ENCODE data around the gene CCDC148.
A peak's percentile ranks its signal among the peaks of the same experiment; 100 is the strongest.

The CCDC148 gene

DNA sequence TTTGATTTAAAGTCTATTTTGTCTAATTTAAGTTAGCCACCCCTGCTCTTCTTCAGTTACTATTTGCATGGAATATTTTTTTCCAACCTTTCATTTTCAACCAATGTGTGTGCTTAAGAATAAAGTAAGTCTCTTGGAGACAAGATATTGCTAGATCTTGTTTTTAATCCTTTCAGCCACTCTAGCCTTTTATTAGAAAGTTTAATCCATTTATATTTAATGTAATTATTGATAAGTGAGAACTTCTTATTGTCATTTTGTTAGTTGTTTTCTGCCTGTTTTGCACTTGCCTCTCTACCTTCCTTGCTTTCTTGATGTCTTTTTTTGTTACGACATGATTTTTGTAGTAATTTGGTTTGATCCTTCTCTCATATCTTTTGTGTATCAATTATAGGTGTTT is 46.4 kb downstream of the CCDC148 start:
- no peak for TF ChIP-seq EZH2phosphoT487 (IDR thresholded peaks at IDR 0.05; ENCODE audit: low read depth)
- TF ChIP-seq, protein P1, sequence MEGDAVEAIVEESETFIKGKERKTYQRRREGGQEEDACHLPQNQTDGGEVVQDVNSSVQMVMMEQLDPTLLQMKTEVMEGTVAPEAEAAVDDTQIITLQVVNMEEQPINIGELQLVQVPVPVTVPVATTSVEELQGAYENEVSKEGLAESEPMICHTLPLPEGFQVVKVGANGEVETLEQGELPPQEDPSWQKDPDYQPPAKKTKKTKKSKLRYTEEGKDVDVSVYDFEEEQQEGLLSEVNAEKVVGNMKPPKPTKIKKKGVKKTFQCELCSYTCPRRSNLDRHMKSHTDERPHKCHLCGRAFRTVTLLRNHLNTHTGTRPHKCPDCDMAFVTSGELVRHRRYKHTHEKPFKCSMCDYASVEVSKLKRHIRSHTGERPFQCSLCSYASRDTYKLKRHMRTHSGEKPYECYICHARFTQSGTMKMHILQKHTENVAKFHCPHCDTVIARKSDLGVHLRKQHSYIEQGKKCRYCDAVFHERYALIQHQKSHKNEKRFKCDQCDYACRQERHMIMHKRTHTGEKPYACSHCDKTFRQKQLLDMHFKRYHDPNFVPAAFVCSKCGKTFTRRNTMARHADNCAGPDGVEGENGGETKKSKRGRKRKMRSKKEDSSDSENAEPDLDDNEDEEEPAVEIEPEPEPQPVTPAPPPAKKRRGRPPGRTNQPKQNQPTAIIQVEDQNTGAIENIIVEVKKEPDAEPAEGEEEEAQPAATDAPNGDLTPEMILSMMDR (IDR thresholded peaks at IDR 0.05; ENCODE audit: low read depth, low read length), result no peak
- H3K9ac ChIP-seq (ENCODE audit: low read length), result no peak overlapping the region
- H2AFZ ChIP-seq (ENCODE audit: low read depth, low read length), result no peak overlapping the region
- H3K36me3 ChIP-seq (replicated peaks; ENCODE audit: low read depth, low read length), result no peaks in the 10 kb centered on the region
- no peaks in the 10 kb centered on the region for H4K20me1 ChIP-seq (ENCODE audit: insufficient read depth, low read length)
- H3K79me2 ChIP-seq (ENCODE audit: low read length), result no peaks in the 10 kb centered on the region
- H3K9me3 ChIP-seq (ENCODE audit: insufficient read depth, low read length), result peaks cover 3% of the 10 kb centered on the region; the same call in 1 of the 2 replicates
- H3K4me1 ChIP-seq (ENCODE audit: low read length), result no peaks in the 10 kb centered on the region
- H3K4me2 ChIP-seq (ENCODE audit: low read length), result no peak overlapping the region
- no peaks in the 10 kb centered on the region for H3K27me3 ChIP-seq (ENCODE audit: low read depth, low read length)
- H3K27ac ChIP-seq (ENCODE audit: low read length), result no peak overlapping the region
- no peak overlapping the region for H3K4me3 ChIP-seq (ENCODE audit: low read length)

DNA sequence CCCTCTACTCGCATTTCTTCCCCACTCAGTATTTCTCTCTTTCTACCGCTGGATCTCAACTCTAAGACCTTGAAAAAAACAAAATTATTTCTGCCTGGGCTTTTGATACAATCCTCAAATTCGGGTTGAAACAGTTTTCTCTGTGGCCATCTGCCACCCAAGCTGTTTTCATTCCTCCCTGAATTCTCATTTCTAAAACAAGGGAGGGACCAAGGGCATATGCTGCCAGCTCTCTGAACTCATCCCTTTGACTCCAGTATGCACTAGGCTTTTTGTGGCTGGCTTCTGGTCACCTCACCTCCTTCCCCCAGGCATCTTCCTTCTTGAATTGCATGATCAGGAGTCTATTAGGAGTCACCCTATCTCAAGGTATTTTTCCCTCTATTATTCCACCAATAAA is 49.5 kb downstream of the CCDC148 start:
- H3K4me2 ChIP-seq (ENCODE audit: low read length), result no peak overlapping the region
- no peak overlapping the region for H3K27ac ChIP-seq (ENCODE audit: low read length)
- no peak for TF ChIP-seq EZH2phosphoT487 (IDR thresholded peaks at IDR 0.05; ENCODE audit: low read depth)
- H3K27me3 ChIP-seq (ENCODE audit: low read depth, low read length), result no peaks in the 10 kb centered on the region
- no peaks in the 10 kb centered on the region for H4K20me1 ChIP-seq (ENCODE audit: insufficient read depth, low read length)
- no peak overlapping the region for H3K4me3 ChIP-seq (ENCODE audit: low read length)
- H3K79me2 ChIP-seq (ENCODE audit: low read length), result no peaks in the 10 kb centered on the region
- no peaks in the 10 kb centered on the region for H3K36me3 ChIP-seq (replicated peaks; ENCODE audit: low read depth, low read length)
- H3K9ac ChIP-seq (ENCODE audit: low read length), result no peak overlapping the region
- no peak overlapping the region for H2AFZ ChIP-seq (ENCODE audit: low read depth, low read length)
- no peaks in the 10 kb centered on the region for H3K4me1 ChIP-seq (ENCODE audit: low read length)
- H3K9me3 ChIP-seq (ENCODE audit: insufficient read depth, low read length), result peaks cover 3% of the 10 kb centered on the region; the same call in 1 of the 2 replicates

DNA sequence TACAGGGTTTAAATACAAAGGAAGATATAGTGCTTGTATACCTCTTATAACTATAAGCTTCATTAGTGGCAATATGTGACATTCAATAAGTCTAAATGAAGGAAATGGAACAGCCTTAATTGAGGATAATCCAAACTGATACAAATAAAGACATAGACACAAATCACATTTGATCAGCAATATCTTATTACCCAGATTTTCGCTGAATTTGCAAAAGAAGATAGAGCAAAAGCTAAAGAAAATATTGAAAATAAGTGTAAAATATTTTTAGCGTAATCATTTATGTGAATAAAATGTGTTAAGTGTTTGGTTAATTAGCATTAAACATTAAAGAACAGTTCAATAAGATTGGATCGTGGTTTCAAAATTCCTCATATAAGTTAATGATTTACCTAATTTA is 51.2 kb downstream of the CCDC148 start:
- H3K4me1 ChIP-seq (ENCODE audit: low read length), result no peaks in the 10 kb centered on the region

DNA sequence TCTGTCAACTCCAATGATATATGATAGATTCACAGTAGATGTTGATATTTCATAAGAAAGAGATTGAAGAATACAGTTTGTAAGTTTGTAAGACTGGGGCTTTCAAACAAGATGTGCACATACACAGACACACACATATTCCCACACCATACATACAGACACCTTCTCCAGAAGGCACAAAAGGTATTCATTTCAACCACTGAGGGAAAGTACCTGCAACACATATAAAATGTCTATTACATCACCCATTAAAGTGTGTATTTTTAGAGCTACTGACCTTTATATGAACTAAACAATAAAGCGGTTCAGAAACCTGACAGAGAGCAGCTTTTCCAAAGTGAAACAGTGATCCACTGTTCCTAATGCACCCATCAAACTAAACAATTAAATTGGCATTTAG is 53.3 kb downstream of the CCDC148 start:
- H3K4me1 ChIP-seq (ENCODE audit: low read length), result no peaks in the 10 kb centered on the region
- no peak overlapping the region for H3K9ac ChIP-seq (ENCODE audit: low read length)
- no peaks in the 10 kb centered on the region for H3K9me3 ChIP-seq (ENCODE audit: insufficient read depth, low read length)
- no peak overlapping the region for H3K4me3 ChIP-seq (ENCODE audit: low read length)
- no peak overlapping the region for H3K4me2 ChIP-seq (ENCODE audit: low read length)
- H2AFZ ChIP-seq (ENCODE audit: low read depth, low read length), result no peak overlapping the region
- H3K27ac ChIP-seq (ENCODE audit: low read length), result no peak overlapping the region
- TF ChIP-seq, protein P1 (IDR thresholded peaks at IDR 0.05; ENCODE audit: low read depth, low read length), result no peak
- TF ChIP-seq EZH2phosphoT487 (IDR thresholded peaks at IDR 0.05; ENCODE audit: low read depth), result no peak
- H3K27me3 ChIP-seq (ENCODE audit: low read depth, low read length), result no peaks in the 10 kb centered on the region
- no peaks in the 10 kb centered on the region for H3K79me2 ChIP-seq (ENCODE audit: low read length)
- H4K20me1 ChIP-seq (ENCODE audit: insufficient read depth, low read length), result no peaks in the 10 kb centered on the region
- no peaks in the 10 kb centered on the region for H3K36me3 ChIP-seq (replicated peaks; ENCODE audit: low read depth, low read length)

More for the DNA sequence above, 51.2 kb downstream of the CCDC148 start:
- Histone ChIP-seq H3K4me2 (ENCODE audit: low read length) (no peak overlapping the region), H3K79me2 (ENCODE audit: low read length) (no peaks in the 10 kb centered on the region), H3K27me3 (ENCODE audit: low read depth, low read length) (no peaks in the 10 kb centered on the region), H3K9ac (ENCODE audit: low read length) (no peak overlapping the region), H3K9me3 (ENCODE audit: insufficient read depth, low read length) (no peaks in the 10 kb centered on the region), H4K20me1 (ENCODE audit: insufficient read depth, low read length) (no peaks in the 10 kb centered on the region), H3K4me3 (ENCODE audit: low read length) (no peak overlapping the region), H3K36me3 (replicated peaks; ENCODE audit: low read depth, low read length) (no peaks in the 10 kb centered on the region), H2AFZ (ENCODE audit: low read depth, low read length) (no peak overlapping the region), H3K27ac (ENCODE audit: low read length) (no peak overlapping the region)
- TF ChIP-seq, protein P1 (IDR thresholded peaks at IDR 0.05; ENCODE audit: low read depth, low read length), result no peak
- no peak for TF ChIP-seq EZH2phosphoT487 (IDR thresholded peaks at IDR 0.05; ENCODE audit: low read depth)

DNA sequence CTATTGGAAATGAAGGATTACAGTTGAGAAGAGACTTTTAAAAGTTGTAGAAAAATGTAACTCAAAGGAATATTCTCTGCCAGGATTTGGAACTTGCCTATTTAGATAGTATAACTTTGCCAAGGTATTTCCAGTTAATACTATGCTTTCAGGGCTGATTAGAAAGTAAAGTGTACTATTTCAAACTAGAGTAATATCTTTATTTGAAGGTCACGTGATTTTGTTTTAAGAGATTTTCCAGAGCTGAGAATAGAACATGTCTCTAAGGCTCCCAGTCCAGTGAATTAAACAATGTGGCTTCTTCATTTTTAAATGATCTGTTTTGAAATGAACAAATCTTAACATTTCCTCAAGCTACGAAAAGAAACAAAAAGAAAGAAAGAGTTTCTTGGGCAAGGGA is 53.9 kb downstream of the CCDC148 start:
- H3K27me3 ChIP-seq (ENCODE audit: low read depth, low read length), result no peaks in the 10 kb centered on the region
- H3K4me3 ChIP-seq (ENCODE audit: low read length), result no peak overlapping the region
- no peak overlapping the region for H2AFZ ChIP-seq (ENCODE audit: low read depth, low read length)
- no peaks in the 10 kb centered on the region for H3K4me1 ChIP-seq (ENCODE audit: low read length)
- H3K36me3 ChIP-seq (replicated peaks; ENCODE audit: low read depth, low read length), result no peaks in the 10 kb centered on the region
- H4K20me1 ChIP-seq (ENCODE audit: insufficient read depth, low read length), result no peaks in the 10 kb centered on the region
- 0 out of 2 replicates have a peak overlapping the region, but pooled peaks have one; percentile 7 for H3K4me2 ChIP-seq (ENCODE audit: low read length)
- no peaks in the 10 kb centered on the region for H3K79me2 ChIP-seq (ENCODE audit: low read length)
- no peak for TF ChIP-seq EZH2phosphoT487 (IDR thresholded peaks at IDR 0.05; ENCODE audit: low read depth)
- TF ChIP-seq, protein P1 (IDR thresholded peaks at IDR 0.05; ENCODE audit: low read depth, low read length), result no peak
- no peaks in the 10 kb centered on the region for H3K9me3 ChIP-seq (ENCODE audit: insufficient read depth, low read length)
- no peak overlapping the region for H3K27ac ChIP-seq (ENCODE audit: low read length)
- H3K9ac ChIP-seq (ENCODE audit: low read length), result no peak overlapping the region
